ENCODE data around the gene C1QTNF5. TPM values are rescaled to one million over a fixed set of nuclear protein-coding genes. Genes with fewer than 3 reads are reported as not detected.
A peak's percentile ranks its signal among the peaks of the same experiment; 100 is the strongest.

C1QTNF5 gene
- total RNA-seq, 1 donor = 5.3 TPM

- no peak overlapping the region for H3K4me3 ChIP-seq (ENCODE audit: low read depth, low read length)
- no peak for DNase-seq (ENCODE audit: low read depth)
- TF ChIP-seq, protein P1, sequence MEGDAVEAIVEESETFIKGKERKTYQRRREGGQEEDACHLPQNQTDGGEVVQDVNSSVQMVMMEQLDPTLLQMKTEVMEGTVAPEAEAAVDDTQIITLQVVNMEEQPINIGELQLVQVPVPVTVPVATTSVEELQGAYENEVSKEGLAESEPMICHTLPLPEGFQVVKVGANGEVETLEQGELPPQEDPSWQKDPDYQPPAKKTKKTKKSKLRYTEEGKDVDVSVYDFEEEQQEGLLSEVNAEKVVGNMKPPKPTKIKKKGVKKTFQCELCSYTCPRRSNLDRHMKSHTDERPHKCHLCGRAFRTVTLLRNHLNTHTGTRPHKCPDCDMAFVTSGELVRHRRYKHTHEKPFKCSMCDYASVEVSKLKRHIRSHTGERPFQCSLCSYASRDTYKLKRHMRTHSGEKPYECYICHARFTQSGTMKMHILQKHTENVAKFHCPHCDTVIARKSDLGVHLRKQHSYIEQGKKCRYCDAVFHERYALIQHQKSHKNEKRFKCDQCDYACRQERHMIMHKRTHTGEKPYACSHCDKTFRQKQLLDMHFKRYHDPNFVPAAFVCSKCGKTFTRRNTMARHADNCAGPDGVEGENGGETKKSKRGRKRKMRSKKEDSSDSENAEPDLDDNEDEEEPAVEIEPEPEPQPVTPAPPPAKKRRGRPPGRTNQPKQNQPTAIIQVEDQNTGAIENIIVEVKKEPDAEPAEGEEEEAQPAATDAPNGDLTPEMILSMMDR (IDR thresholded peaks at IDR 0.05; ENCODE audit: insufficient read depth, low read length) = no peak
Measured at GRCh38 chr11:119336744-119337469, 3.8 kb downstream of the C1QTNF5 start.

DNA sequence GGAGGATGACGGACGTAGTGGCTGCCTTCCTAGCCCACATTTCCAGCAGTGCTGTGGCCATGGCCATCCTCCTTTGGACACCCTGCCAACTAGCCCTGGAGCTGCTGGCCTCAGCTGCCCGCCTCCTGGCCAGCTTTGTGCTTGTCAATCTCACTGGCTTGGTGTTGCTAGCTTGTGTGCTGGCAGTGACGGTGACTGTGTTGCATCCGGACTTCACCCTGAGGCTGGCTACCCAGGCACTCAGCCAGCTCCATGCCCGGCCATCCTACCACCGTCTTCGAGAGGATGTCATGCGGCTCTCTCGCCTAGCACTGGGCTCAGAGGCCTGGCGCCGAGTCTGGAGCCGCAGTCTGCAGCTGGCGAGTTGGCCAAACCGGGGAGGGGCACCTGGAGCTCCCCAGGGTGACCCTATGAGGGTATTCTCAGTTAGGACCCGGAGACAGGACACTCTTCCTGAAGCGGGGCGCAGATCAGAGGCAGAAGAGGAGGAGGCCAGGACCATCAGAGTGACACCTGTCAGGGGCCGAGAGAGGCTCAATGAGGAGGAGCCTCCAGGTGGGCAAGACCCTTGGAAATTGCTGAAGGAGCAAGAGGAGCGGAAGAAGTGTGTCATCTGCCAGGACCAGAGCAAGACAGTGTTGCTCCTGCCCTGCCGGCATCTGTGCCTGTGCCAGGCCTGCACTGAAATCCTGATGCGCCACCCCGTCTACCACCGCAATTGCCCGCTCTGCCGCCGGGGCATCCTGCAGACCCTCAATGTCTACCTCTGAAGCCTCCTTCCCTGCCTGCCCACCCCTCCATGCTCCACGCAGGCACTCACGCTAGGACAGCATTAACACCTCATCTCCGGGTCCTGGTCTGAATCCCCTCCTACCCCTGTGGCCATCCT lies 4.8 kb downstream of the C1QTNF5 start:
- no peak for DNase-seq (ENCODE audit: low read depth)
- TF ChIP-seq, protein P1 (IDR thresholded peaks at IDR 0.05; ENCODE audit: insufficient read depth, low read length) = no peak
- peak overlapping the region; percentile 89 for H3K4me3 ChIP-seq (ENCODE audit: low read depth, low read length)

- TF ChIP-seq, protein P1 (IDR thresholded peaks at IDR 0.05; ENCODE audit: insufficient read depth, low read length) = no peak
- no peak for DNase-seq (ENCODE audit: low read depth)
Measured at GRCh38 chr11:119335091-119335654, 5.5 kb downstream of the C1QTNF5 start.

DNA sequence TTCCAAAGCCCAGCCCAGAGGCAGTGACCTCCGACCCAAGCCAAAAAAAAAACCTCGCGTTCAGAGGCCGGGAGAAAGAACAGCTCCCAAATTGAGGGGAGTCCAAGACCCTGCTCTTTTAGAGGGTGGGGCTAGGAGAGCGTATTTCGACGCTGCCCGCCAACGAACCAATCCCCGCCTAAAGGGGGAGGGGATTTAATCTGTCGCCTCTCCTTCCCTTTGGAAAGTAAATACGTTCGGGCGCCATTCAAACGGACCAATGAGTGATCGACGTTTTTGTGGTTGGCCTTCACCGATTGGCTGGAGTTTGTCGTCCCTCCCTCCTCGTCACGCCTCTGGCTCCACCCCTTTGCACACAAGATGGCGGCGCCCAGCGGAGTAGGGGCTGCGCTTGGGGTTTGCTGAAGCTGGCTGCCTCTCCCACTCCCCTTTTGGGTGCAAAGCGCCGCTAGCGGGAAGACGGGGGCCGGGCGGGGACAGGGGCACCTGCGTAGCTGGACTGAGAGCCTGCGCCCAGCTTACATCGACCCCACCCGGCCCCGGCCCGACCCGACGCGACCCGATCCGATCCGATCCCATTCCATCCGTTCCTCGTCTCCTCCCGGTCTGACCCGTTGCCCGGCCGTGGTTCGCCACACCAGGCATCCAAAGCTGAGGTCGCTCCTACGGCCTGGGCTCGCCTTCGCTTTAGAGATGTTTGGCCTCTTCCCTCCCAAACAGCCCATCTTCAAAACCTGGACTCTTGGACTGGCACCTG lies 6.3 kb downstream of the C1QTNF5 start, which contains the start of gene RNF26:
TSS of gene RNF26 (plus strand) at position 354 of the 757 bp plus-strand sequence. CDS start 596 bp downstream, outside the sequence.
- H3K4me3 ChIP-seq (ENCODE audit: low read depth, low read length) = peak within 1 kb of the TSS; percentile 89
- TF ChIP-seq, protein P1 (IDR thresholded peaks at IDR 0.05; ENCODE audit: insufficient read depth, low read length) = no peak
- peak; percentile 98 for DNase-seq (ENCODE audit: low read depth)

More at GRCh38 chr11:119335091-119335654, 5.5 kb downstream of the C1QTNF5 start:
- peak overlapping the region; percentile 89 for H3K4me3 ChIP-seq (ENCODE audit: low read depth, low read length)

GRCh38 chr11:119332111-119332765 lies 8.4 kb downstream of the C1QTNF5 start:
- TF ChIP-seq, protein P1 (IDR thresholded peaks at IDR 0.05; ENCODE audit: insufficient read depth, low read length) = no peak
- no peak for DNase-seq (ENCODE audit: low read depth)
- no peak overlapping the region for H3K4me3 ChIP-seq (ENCODE audit: low read depth, low read length)
